Loucy (cell line): ENCODE data around the gene PTCH2.
"Not testable (repeated sequence)": the region's sequence is repeated elsewhere in the genome, so short reads cannot be mapped to it uniquely, and the experiment has no call there.

Experiments used
- H2AFZ ChIP-seq: fragments of 200-600 bp; sonication (generic); 2 replicates; pipeline ENCODE4 v1.6.0; 2016; ENCODE audit warnings: antibody characterized with exemption, mild to moderate bottlenecking, low read length, moderate library complexity
- H3F3A ChIP-seq: fragments of 200-600 bp; 2 replicates; pipeline ENCODE4 v1.6.0; 2016; ENCODE audit warnings: antibody characterized with exemption, low read depth, mild to moderate bottlenecking
- H3K27me3 ChIP-seq: fragments of 200-600 bp; sonication (generic); 2 replicates; pipeline ENCODE4 v1.6.1; 2014; ENCODE audit warnings: low read length, mild to moderate bottlenecking; ENCODE audit not compliant: insufficient read depth, poor library complexity, severe bottlenecking
- H3K36me3 ChIP-seq: fragments of 200-600 bp; sonication (generic); 2 replicates; pipeline ENCODE4 v1.6.1; 2016; ENCODE audit warnings: low read length; ENCODE audit not compliant: insufficient read depth
- H3K4me1 ChIP-seq: fragments of 200-600 bp; sonication (generic); 2 replicates; pipeline ENCODE4 v1.5.1; 2014; ENCODE audit warnings: low read length, mild to moderate bottlenecking; ENCODE audit not compliant: insufficient read depth, poor library complexity, severe bottlenecking
- H3K4me2 ChIP-seq: fragments of 200-600 bp; sonication (generic); 2 replicates; pipeline ENCODE4 v1.6.0; 2014; ENCODE audit warnings: antibody characterized with exemption, low read length, low read depth, mild to moderate bottlenecking; ENCODE audit not compliant: poor library complexity, severe bottlenecking
- H3K4me3 ChIP-seq: fragments of 200-600 bp; sonication (generic); 2 replicates; pipeline ENCODE4 v1.5.1; 2014; ENCODE audit warnings: low read length, mild to moderate bottlenecking, mixed read lengths; ENCODE audit not compliant: poor library complexity, severe bottlenecking
- H3K79me2 ChIP-seq: fragments of 200-600 bp; sonication (generic); 2 replicates; pipeline ENCODE4 v1.6.1; 2014; ENCODE audit warnings: low read length; ENCODE audit not compliant: insufficient read depth
- H3K9ac ChIP-seq: fragments of 200-600 bp; sonication (generic); 2 replicates; pipeline ENCODE4 v1.6.0; 2014; ENCODE audit warnings: mild to moderate bottlenecking, low read depth, low read length, moderate library complexity; ENCODE audit not compliant: poor library complexity, severe bottlenecking
- H3K9me2 ChIP-seq: fragments of 200-600 bp; sonication (generic); replicated peaks from 2 replicates; pipeline ENCODE4 v1.6.1; 2016; ENCODE audit warnings: low read depth, low read length, mixed read lengths
- H3K9me3 ChIP-seq: fragments of 200-600 bp; sonication (generic); 2 replicates; pipeline ENCODE4 v1.6.1; 2014; ENCODE audit warnings: mild to moderate bottlenecking, antibody characterized with exemption, low read length, low read depth; ENCODE audit not compliant: insufficient read depth
- H4K20me1 ChIP-seq: fragments of 200-600 bp; sonication (generic); 2 replicates; pipeline ENCODE4 v1.6.0; 2014; ENCODE audit warnings: antibody characterized with exemption, low read length, mild to moderate bottlenecking; ENCODE audit not compliant: insufficient read depth, poor library complexity, severe bottlenecking
- CTCF ChIP-seq: fragments of 200-600 bp; sonication (generic); conservative IDR thresholded peaks from 2 replicates; pipeline ENCODE4 v1.5.1; 2014; ENCODE audit warnings: mild to moderate bottlenecking, antibody characterized with exemption, low read length
- EZH2phosphoT487 ChIP-seq: fragments of 200-600 bp; IDR thresholded peaks from 2 replicates; pipeline ENCODE4 v1.6.1; 2018; ENCODE audit warnings: antibody characterized with exemption, mild to moderate bottlenecking, moderate library complexity, borderline replicate concordance

The PTCH2 gene

GRCh38 chr1:44798481-44799365, 44.3 kb downstream of the PTCH2 start:
- TF ChIP-seq EZH2phosphoT487 (no peak), CTCF (no peak)
- peak overlapping the region; percentile 86 for H3K4me3 ChIP-seq
- no peaks in the 10 kb centered on the region for H3K27me3 ChIP-seq
- H4K20me1 ChIP-seq: no peaks in the 10 kb centered on the region
- H3K4me2 ChIP-seq: peak overlapping the region; percentile 84
- H3K36me3 ChIP-seq: no peaks in the 10 kb centered on the region
- H2AFZ ChIP-seq: no peak overlapping the region
- H3F3A ChIP-seq: 0 out of 2 replicates have a peak, but pooled peaks cover 2% of the 10 kb centered on the region
- H3K9me2 ChIP-seq: no peaks in the 10 kb centered on the region
- H3K9ac ChIP-seq: peak overlapping the region; percentile 93
- H3K9me3 ChIP-seq: no peaks in the 10 kb centered on the region
- no peaks in the 10 kb centered on the region for H3K4me1 ChIP-seq
- peaks cover 4% of the 10 kb centered on the region for H3K79me2 ChIP-seq

GRCh38 chr1:44797886-44798285, 45.2 kb downstream of the PTCH2 start:
- not testable (repeated sequence) for H3K9me3 ChIP-seq, H3F3A ChIP-seq, H3K36me3 ChIP-seq, H3K4me1 ChIP-seq, H3K4me2 ChIP-seq, H2AFZ ChIP-seq, H4K20me1 ChIP-seq, H3K27me3 ChIP-seq, H3K79me2 ChIP-seq, H3K4me3 ChIP-seq, H3K9ac ChIP-seq, H3K9me2 ChIP-seq

- Histone ChIP-seq H3K36me3 (no peaks in the 10 kb centered on the region), H4K20me1 (no peaks in the 10 kb centered on the region), H3F3A (no peaks in the 10 kb centered on the region), H2AFZ (no peak overlapping the region; the same call in 1 of the 2 replicates), H3K4me2 (no peak overlapping the region), H3K9me2 (no peaks in the 10 kb centered on the region), H3K4me3 (no peak overlapping the region), H3K79me2 (no peaks in the 10 kb centered on the region), H3K9ac (no peak overlapping the region), H3K9me3 (no peaks in the 10 kb centered on the region), H3K27me3 (no peaks in the 10 kb centered on the region), H3K4me1 (no peaks in the 10 kb centered on the region)
- TF ChIP-seq CTCF: no peak
- TF ChIP-seq EZH2phosphoT487: no peak
These were observed 50.1 kb downstream of the PTCH2 start for GRCh38 chr1:44792736-44793502.
